Osteoblast (primary cell): ENCODE data around the gene ATXN7L1. TPM values are rescaled to one million over a fixed set of nuclear protein-coding genes. Genes with fewer than 3 reads are reported as not detected.

ENCODE experiments used
- DNase-seq: peaks from one replicate; pipeline ENCODE4 v3.0.0; 2011; ENCODE audit warnings: low spot score, mixed read lengths; ENCODE audit not compliant: insufficient read length; ENCODE audit errors: missing footprints
- H2AFZ ChIP-seq: 2 replicates; pipeline ENCODE4 v1.6.0; 2011; ENCODE audit warnings: mild to moderate bottlenecking, low read length
- H3K27ac ChIP-seq: 2 replicates; pipeline ENCODE4 v1.5.1; 2011; ENCODE audit warnings: mild to moderate bottlenecking, low read depth, low read length, moderate library complexity
- H3K27me3 ChIP-seq: 2 replicates; pipeline ENCODE4 v1.6.0; 2012; ENCODE audit warnings: mild to moderate bottlenecking, control low read depth, inconsistent platforms, low read length, moderate library complexity; ENCODE audit not compliant: insufficient read depth
- H3K36me3 ChIP-seq: 2 replicates; pipeline ENCODE4 v1.5.1; 2011; ENCODE audit warnings: mild to moderate bottlenecking, low read length, control low read depth, moderate library complexity; ENCODE audit not compliant: insufficient read depth
- H3K4me1 ChIP-seq: 2 replicates; pipeline ENCODE4 v1.5.1; 2011; ENCODE audit warnings: mild to moderate bottlenecking, low read length, control low read depth, moderate library complexity; ENCODE audit not compliant: insufficient read depth
- H3K4me2 ChIP-seq: 2 replicates; pipeline ENCODE4 v1.6.0; 2011; ENCODE audit warnings: mild to moderate bottlenecking, low read length; ENCODE audit not compliant: insufficient read depth
- H3K4me3 ChIP-seq: fragments of 200-600 bp; sonication (generic); 3 replicates; pipeline ENCODE4 v1.5.1; 2012; ENCODE audit warnings: mild to moderate bottlenecking, low read length, inconsistent platforms; ENCODE audit not compliant: insufficient read depth
- H3K79me2 ChIP-seq: 2 replicates; pipeline ENCODE4 v1.6.0; 2012; ENCODE audit warnings: mild to moderate bottlenecking, low read length, control low read depth, inconsistent platforms; ENCODE audit not compliant: insufficient read depth
- H3K9me3 ChIP-seq: 2 replicates; pipeline ENCODE4 v1.5.1; 2011; ENCODE audit warnings: low read depth, low read length, control low read depth
- H4K20me1 ChIP-seq: 2 replicates; pipeline ENCODE4 v1.6.0; 2012; ENCODE audit warnings: mild to moderate bottlenecking, low read length, control low read depth; ENCODE audit not compliant: insufficient read depth
- CTCF ChIP-seq: IDR thresholded peaks from 2 replicates; pipeline ENCODE4 v1.5.1; 2011; ENCODE audit warnings: mild to moderate bottlenecking, low read depth, low read length, moderate library complexity; ENCODE audit errors: extremely low read depth
- total RNA-seq: library from RNA; depleted of rRNA; stranded (reverse); fragments of >200 nt; gene quantifications from 2 replicates; pipeline ENCODE4 v1.2.3, GENCODE V29; 2012

The ATXN7L1 gene
- total RNA-seq, 1 donor, result 9.0 TPM

GRCh38 chr7:105821527-105821926, 54.9 kb downstream of the ATXN7L1 start:
- Histone ChIP-seq H2AFZ (no peak overlapping the region), H3K4me3 (no peak overlapping the region), H3K27ac (no peak overlapping the region), H3K79me2 (peaks cover 4% of the 10 kb centered on the region), H3K4me2 (no peak overlapping the region), H3K27me3 (no peaks in the 10 kb centered on the region), H3K4me1 (peaks cover 9% of the 10 kb centered on the region), H3K9me3 (no peaks in the 10 kb centered on the region), H3K36me3 (no peaks in the 10 kb centered on the region), H4K20me1 (peaks cover 5% of the 10 kb centered on the region)
- no peak for DNase-seq
- no peak for TF ChIP-seq CTCF

- no peak for DNase-seq
- TF ChIP-seq CTCF, result no peak
- Histone ChIP-seq H3K27me3 (no peaks in the 10 kb centered on the region), H3K4me3 (no peak overlapping the region), H4K20me1 (peaks cover 9% of the 10 kb centered on the region), H3K27ac (no peak overlapping the region), H3K79me2 (peaks cover 4% of the 10 kb centered on the region), H3K4me2 (no peak overlapping the region), H3K9me3 (no peaks in the 10 kb centered on the region), H2AFZ (no peak overlapping the region), H3K4me1 (peaks cover 11% of the 10 kb centered on the region), H3K36me3 (no peaks in the 10 kb centered on the region)
Observed at GRCh38 chr7:105820363-105821066, 55.9 kb downstream of the ATXN7L1 start.

- Histone ChIP-seq H3K9me3 (no peaks in the 10 kb centered on the region), H3K4me3 (no peak overlapping the region), H3K79me2 (no peaks in the 10 kb centered on the region), H3K27me3 (no peaks in the 10 kb centered on the region), H3K4me2 (no peak overlapping the region), H2AFZ (no peak overlapping the region), H3K4me1 (peaks cover 13% of the 10 kb centered on the region), H3K27ac (no peak overlapping the region), H4K20me1 (peaks cover 9% of the 10 kb centered on the region), H3K36me3 (no peaks in the 10 kb centered on the region)
- no peak for TF ChIP-seq CTCF
- no peak for DNase-seq
Observed at GRCh38 chr7:105819559-105819958, 56.8 kb downstream of the ATXN7L1 start.

GRCh38 chr7:105816954-105817615, 59.3 kb downstream of the ATXN7L1 start:
- H3K27ac ChIP-seq, result no peak overlapping the region
- DNase-seq, result no peak
- peaks cover 9% of the 10 kb centered on the region for H4K20me1 ChIP-seq
- no peaks in the 10 kb centered on the region for H3K9me3 ChIP-seq
- no peak overlapping the region for H3K4me2 ChIP-seq
- peaks cover 13% of the 10 kb centered on the region for H3K4me1 ChIP-seq
- H2AFZ ChIP-seq, result no peak overlapping the region
- no peak overlapping the region for H3K4me3 ChIP-seq
- H3K27me3 ChIP-seq, result no peaks in the 10 kb centered on the region
- no peaks in the 10 kb centered on the region for H3K36me3 ChIP-seq
- TF ChIP-seq CTCF, result no peak
- H3K79me2 ChIP-seq, result no peaks in the 10 kb centered on the region
